ENCODE measurements around the gene ITGA1.

GRCh38 chr5:52770287-52770939, 17.3 kb upstream of the ITGA1 start:
- TF ChIP-seq CTCF (IDR thresholded peaks at IDR 0.05): no peak
- no peak for TF ChIP-seq ZFX (IDR thresholded peaks at IDR 0.05; ENCODE audit: borderline replicate concordance)
